Measurements from ENCODE around the gene TMEM135. TPM values are rescaled to one million over a fixed set of nuclear protein-coding genes. Genes with fewer than 3 reads are reported as not detected.

TMEM135 gene
- total RNA-seq, 2 experiments from 2014 or later = 14.1 to 15.6 TPM

- Mint-ChIP-seq H3K27ac (no peak overlapping the region), H3K4me1 (ENCODE audit: low read depth) (no peaks in the 10 kb centered on the region), H3K4me3 (no peak overlapping the region), H3K9me3 (no peaks in the 10 kb centered on the region), H3K27me3 (no peaks in the 10 kb centered on the region), H3K36me3 (ENCODE audit: low read depth) (no peaks in the 10 kb centered on the region)
- Histone ChIP-seq H3K9me3 (ENCODE audit: control insufficient read depth in 1 of 2, insufficient read depth in 1 of 2, low read length in 2 of 2) (no peaks in the 10 kb centered on the region), H3K36me3 (ENCODE audit: insufficient read depth, low read length) (no peaks in the 10 kb centered on the region), H3K27me3 (ENCODE audit: control insufficient read depth in 1 of 2, insufficient read depth in 2 of 2, low read length in 2 of 2) (no peaks in the 10 kb centered on the region), H3K27ac (ENCODE audit: low read depth in 1 of 2, low read length in 2 of 2) (no peak overlapping the region), H3K4me1 (ENCODE audit: insufficient read depth, low read length) (no peaks in the 10 kb centered on the region), H3K4me3 (ENCODE audit: low read length) (no peak overlapping the region)
- no peak for TF ChIP-seq CTCF (IDR thresholded peaks at IDR 0.05)
- POLR2A ChIA-PET = no interaction called here
- CTCF ChIA-PET = no interaction called here
- ATAC-seq (ENCODE audit: poor library complexity) (no peak), DNase-seq (no peak)
- intact Hi-C loops (cut with DNase I, micrococcal nuclease) = no loop called here
These were observed 225.6 kb downstream of the TMEM135 start for GRCh38 chr11:87263264-87263838.

GRCh38 chr11:87263979-87264378 is 226.2 kb downstream of the TMEM135 start:
- H3K36me3 Mint-ChIP-seq (ENCODE audit: low read depth) = no peaks in the 10 kb centered on the region
- ChIA-PET POLR2A (no interaction called here), CTCF (no interaction called here)
- TF ChIP-seq CTCF (IDR thresholded peaks at IDR 0.05) = no peak
- DNase-seq (no peak), ATAC-seq (ENCODE audit: poor library complexity) (no peak)
- Histone ChIP-seq H3K4me3 (ENCODE audit: low read length) (no peak overlapping the region), H3K36me3 (ENCODE audit: insufficient read depth, low read length) (no peaks in the 10 kb centered on the region), H3K4me1 (ENCODE audit: insufficient read depth, low read length) (no peaks in the 10 kb centered on the region), H3K9me3 (ENCODE audit: control insufficient read depth in 1 of 2, insufficient read depth in 1 of 2, low read length in 2 of 2) (no peaks in the 10 kb centered on the region), H3K27ac (ENCODE audit: low read depth in 1 of 2, low read length in 2 of 2) (no peak overlapping the region), H3K27me3 (ENCODE audit: control insufficient read depth in 1 of 2, insufficient read depth in 2 of 2, low read length in 2 of 2) (no peaks in the 10 kb centered on the region)
- no peaks in the 10 kb centered on the region for H3K9me3 Mint-ChIP-seq
- H3K27me3 Mint-ChIP-seq = no peaks in the 10 kb centered on the region
- intact Hi-C loops (cut with DNase I, micrococcal nuclease) = no loop called here
- no peak overlapping the region for H3K4me3 Mint-ChIP-seq
- H3K27ac Mint-ChIP-seq = no peak overlapping the region
- no peaks in the 10 kb centered on the region for H3K4me1 Mint-ChIP-seq (ENCODE audit: low read depth)

- no peak overlapping the region for H3K27ac ChIP-seq (ENCODE audit: low read depth in 1 of 2, low read length in 2 of 2)
- H3K4me3 ChIP-seq (ENCODE audit: low read length) = no peak overlapping the region
- Mint-ChIP-seq H3K9me3 (no peaks in the 10 kb centered on the region), H3K4me1 (ENCODE audit: low read depth) (no peaks in the 10 kb centered on the region), H3K27ac (no peak overlapping the region), H3K4me3 (no peak overlapping the region), H3K36me3 (ENCODE audit: low read depth) (no peaks in the 10 kb centered on the region), H3K27me3 (no peaks in the 10 kb centered on the region)
- DNase-seq (no peak), ATAC-seq (ENCODE audit: poor library complexity) (no peak)
- ChIA-PET POLR2A (no interaction called here), CTCF (no interaction called here)
- no peaks in the 10 kb centered on the region for H3K9me3 ChIP-seq (ENCODE audit: control insufficient read depth in 1 of 2, insufficient read depth in 1 of 2, low read length in 2 of 2)
- no peaks in the 10 kb centered on the region for H3K4me1 ChIP-seq (ENCODE audit: insufficient read depth, low read length)
- intact Hi-C loops (cut with DNase I, micrococcal nuclease) = no loop called here
- no peaks in the 10 kb centered on the region for H3K36me3 ChIP-seq (ENCODE audit: insufficient read depth, low read length)
- H3K27me3 ChIP-seq (ENCODE audit: control insufficient read depth in 1 of 2, insufficient read depth in 2 of 2, low read length in 2 of 2) = no peaks in the 10 kb centered on the region
- no peak for TF ChIP-seq CTCF (IDR thresholded peaks at IDR 0.05)
These were observed 227.4 kb downstream of the TMEM135 start for GRCh38 chr11:87265132-87265531.
